ENCODE data around the gene MEMO1.
A peak's percentile ranks its signal among the peaks of the same experiment; 100 is the strongest.

GRCh38 chr2:31998731-31999383 lies 12.0 kb downstream of the MEMO1 start:
- no peak for TF ChIP-seq U2AF2 (optimal IDR thresholded peaks at IDR 0.05; ENCODE audit: low read depth, low read length)
- no peak for TF ChIP-seq POLR2A (conservative IDR thresholded peaks at IDR 0.05)
- TF ChIP-seq MTF1 (CRISPR knock-in tag; IDR thresholded peaks at IDR 0.05; ENCODE audit: borderline replicate concordance): no peak
- TF ChIP-seq CTCF (IDR thresholded peaks at IDR 0.05 in 2 of 3, conservative IDR thresholded peaks at IDR 0.05 in 1 of 3; ENCODE audit: insufficient read depth in 2 of 3, low read depth in 1 of 3, low read length in 3 of 3): no peak
- TF ChIP-seq ZNF316 (IDR thresholded peaks at IDR 0.05): peak; percentile 39; the same call in 1 of the 2 replicates
